Keratinocyte (primary cell): ENCODE data around the gene RPS21. TPM values are rescaled to one million over a fixed set of nuclear protein-coding genes. Genes with fewer than 3 reads are reported as not detected.

Source experiments
- DNase-seq: peaks from one replicate; pipeline ENCODE4 v3.0.0-alpha.2; 2011; ENCODE audit warnings: low read depth, missing footprints, low spot score
- FAIRE-seq: peaks from 2 replicates; lab custom pipeline; 2011; peaks lifted over from hg19 to GRCh38; lab: Jason Lieb, UNC
- H2AFZ ChIP-seq: 2 replicates; pipeline ENCODE4 v1.6.0; 2012; ENCODE audit warnings: low read length, control low read depth, inconsistent platforms; ENCODE audit not compliant: control insufficient read depth
- H3K27ac ChIP-seq: 2 replicates; pipeline ENCODE4 v1.5.1; 2011; ENCODE audit warnings: low read length; ENCODE audit not compliant: control insufficient read depth, insufficient read depth
- H3K27me3 ChIP-seq: 3 replicates; pipeline ENCODE4 v1.6.0; 2011; ENCODE audit warnings: low read length; ENCODE audit not compliant: control insufficient read depth, insufficient read depth; ENCODE audit errors: extremely low read depth
- H3K36me3 ChIP-seq, 2 experiments: 2 replicates in 1 of 2; 3 replicates in 1 of 2; pipeline ENCODE4 v1.5.1; 2011; ENCODE audit warnings: low read length in 2 of 2, mild to moderate bottlenecking in 1 of 2; ENCODE audit not compliant: control insufficient read depth in 2 of 2, insufficient read depth in 2 of 2; ENCODE audit errors: extremely low read depth in 1 of 2
- H3K4me1 ChIP-seq: 3 replicates; pipeline ENCODE4 v1.5.1; 2011; ENCODE audit warnings: low read length; ENCODE audit not compliant: control insufficient read depth, insufficient read depth; ENCODE audit errors: extremely low read depth
- H3K4me2 ChIP-seq: 3 replicates; pipeline ENCODE4 v1.6.0; 2011; ENCODE audit warnings: low read depth, low read length; ENCODE audit not compliant: control insufficient read depth, insufficient read depth; ENCODE audit errors: extremely low read depth
- H3K4me3 ChIP-seq, 3 experiments: fragments of 200-600 bp in 1 of 3; sonication (generic) in 1 of 3; 2 replicates in 2 of 3; 3 replicates in 1 of 3; pipeline ENCODE4 v1.5.1; 2011 to 2016; ENCODE audit warnings: low read length in 3 of 3, mild to moderate bottlenecking in 3 of 3, control low read depth in 2 of 3, inconsistent platforms in 1 of 3, low read depth in 1 of 3, mixed read lengths in 1 of 3, mixed run types in 1 of 3, moderate library complexity in 1 of 3; ENCODE audit not compliant: control insufficient read depth in 2 of 3, insufficient read depth in 2 of 3; ENCODE audit errors: extremely low read depth in 1 of 3
- H3K79me2 ChIP-seq: 2 replicates; pipeline ENCODE4 v1.6.0; 2012; ENCODE audit warnings: low read length; ENCODE audit not compliant: control insufficient read depth, insufficient read depth
- H3K9ac ChIP-seq: 3 replicates; pipeline ENCODE4 v1.6.0; 2011; ENCODE audit warnings: low read length; ENCODE audit not compliant: control insufficient read depth, insufficient read depth; ENCODE audit errors: extremely low read depth
- H3K9me1 ChIP-seq: 3 replicates; pipeline ENCODE4 v1.6.0; 2011; ENCODE audit warnings: low read length; ENCODE audit not compliant: control insufficient read depth, insufficient read depth; ENCODE audit errors: extremely low read depth
- H3K9me3 ChIP-seq: 2 replicates; pipeline ENCODE4 v1.5.1; 2012; ENCODE audit warnings: low read depth, low read length; ENCODE audit not compliant: control insufficient read depth
- H4K20me1 ChIP-seq: 3 replicates; pipeline ENCODE4 v1.6.0; 2011; ENCODE audit warnings: low read length; ENCODE audit not compliant: control insufficient read depth, insufficient read depth; ENCODE audit errors: extremely low read depth
- CTCF ChIP-seq, 3 experiments: IDR thresholded peaks in 1 of 3; conservative IDR thresholded peaks in 1 of 3; optimal IDR thresholded peaks in 1 of 3; 2 replicates in 2 of 3; 3 replicates in 1 of 3; pipeline versions ENCODE3 to v1.5.1; 2011; ENCODE audit warnings: low read length in 3 of 3, mild to moderate bottlenecking in 3 of 3, moderate library complexity in 2 of 3, control low read depth in 1 of 3, inconsistent platforms in 1 of 3; ENCODE audit not compliant: insufficient read depth in 2 of 3; ENCODE audit errors: extremely low read depth in 1 of 3
- EZH2 ChIP-seq: IDR thresholded peaks from one replicate; pipeline ENCODE4 v1.6.1; 2012; ENCODE audit warnings: inconsistent platforms, mild to moderate bottlenecking, low read length, moderate library complexity
- dilution Hi-C: fragments of 300-500 bp; cut with MboI; formaldehyde crosslinking; loops from one replicate; pipeline ENCODE4 v1.7.0; 2020; ENCODE audit warnings: low sequenced_read_pairs; ENCODE audit not compliant: extremely low pct_ligation_motif_present
- polyA plus RNA-seq, 5 experiments: library from polyadenylated mRNA; depleted of rRNA in 3 of 5; stranded (reverse) in 3 of 5; stranded (forward) in 1 of 5; unstranded in 1 of 5; fragments of >200 nt; gene quantifications; 1 replicate in 1 of 5; 2 replicates in 3 of 5; 3 replicates in 1 of 5; pipeline versions ENCODE4 v1.2.1 to v1.2.3, GENCODE V29; 2011 to 2012; ENCODE audit warnings: missing spikeins in 2 of 5, low read depth in 1 of 5, low replicate concordance in 1 of 5

The RPS21 gene
- polyA plus RNA-seq, 1 donor (not counting 4 experiments of a cell fraction or from before 2014, with no cell fraction given), result 3,874 TPM

- FAIRE-seq (peak; percentile 44), DNase-seq (no peak)
- Histone ChIP-seq H3K4me1 (peaks cover 88% of the 10 kb centered on the region), H3K9me3 (no peaks in the 10 kb centered on the region), H3K79me2 (peaks cover 55% of the 10 kb centered on the region), H3K27ac (peak overlapping the region; percentile 79), H3K4me2 (peak overlapping the region; percentile 74), H3K36me3 (peaks cover 7 to 24% of the 10 kb centered on the region in 2 experiments), H4K20me1 (peaks cover 9% of the 10 kb centered on the region), H3K4me3 (peak overlapping the region in 1 of 3 experiments; percentile 46), H3K9me1 (no peaks in the 10 kb centered on the region), H2AFZ (no peak overlapping the region), H3K27me3 (no peaks in the 10 kb centered on the region), H3K9ac (peak overlapping the region; percentile 72)
- TF ChIP-seq CTCF (optimal IDR thresholded peaks at IDR 0.05 in 1 of 3, IDR thresholded peaks at IDR 0.05 in 1 of 3, conservative IDR thresholded peaks at IDR 0.05 in 1 of 3; ENCODE audit: extremely low read depth in 1 of 3, insufficient read depth in 2 of 3, low read length in 3 of 3), result no peak
- TF ChIP-seq EZH2, result no peak
- dilution Hi-C loops, result no loop called here
Measured at GRCh38 chr20:62355516-62355877, 31.4 kb upstream of the RPS21 start.

- no peak overlapping the region for H2AFZ ChIP-seq
Measured at GRCh38 chr20:62355878-62356588, 30.9 kb upstream of the RPS21 start.

More at GRCh38 chr20:62355878-62356588, 30.9 kb upstream of the RPS21 start:
- no peak for DNase-seq
- Histone ChIP-seq H3K4me3 (no peak overlapping the region), H3K4me2 (peak overlapping the region; percentile 74), H4K20me1 (peaks cover 9% of the 10 kb centered on the region), H3K27me3 (no peaks in the 10 kb centered on the region), H3K4me1 (peaks cover 83% of the 10 kb centered on the region), H3K79me2 (peaks cover 57% of the 10 kb centered on the region), H3K36me3 (peaks cover 7 to 24% of the 10 kb centered on the region in 2 experiments), H3K9ac (peak overlapping the region; percentile 72), H3K9me3 (no peaks in the 10 kb centered on the region), H3K9me1 (no peaks in the 10 kb centered on the region), H3K27ac (peak overlapping the region; percentile 79)
- no peak for FAIRE-seq
- TF ChIP-seq EZH2 (no peak), CTCF (optimal IDR thresholded peaks at IDR 0.05 in 1 of 3, IDR thresholded peaks at IDR 0.05 in 1 of 3, conservative IDR thresholded peaks at IDR 0.05 in 1 of 3; ENCODE audit: extremely low read depth in 1 of 3, insufficient read depth in 2 of 3, low read length in 3 of 3) (no peak)
- dilution Hi-C loops, result no loop called here
